Small intestine (tissue), 7 donors: ENCODE data around the gene SLC41A1. TPM values are rescaled to one million over a fixed set of nuclear protein-coding genes. Genes with fewer than 3 reads are reported as not detected.

ENCODE experiments used
- DNase-seq, 2 donors: peaks; one replicate each; pipeline versions ENCODE4 v3.0.0 to v3.0.0-alpha.2; 2013
- FAIRE-seq: peaks from 2 replicates; lab custom pipeline; 2012; peaks lifted over from hg19 to GRCh38; lab: Jason Lieb, UNC
- H3K27ac ChIP-seq, 3 donors: one replicate each; pipeline ENCODE4 v1.5.1; 2013; ENCODE audit warnings: low read length in 2 of 3, mild to moderate bottlenecking in 2 of 3, control low read depth in 1 of 3, inconsistent platforms in 1 of 3, low read depth in 1 of 3, moderate library complexity in 1 of 3
- H3K27me3 ChIP-seq, 3 donors: one replicate each; pipeline ENCODE4 v1.6.1; 2013; ENCODE audit warnings: low read length in 3 of 3, inconsistent platforms in 1 of 3; ENCODE audit not compliant: control insufficient read depth in 3 of 3, insufficient read depth in 3 of 3
- H3K36me3 ChIP-seq, 3 donors: one replicate each; pipeline ENCODE4 v1.6.1; 2013; ENCODE audit warnings: low read length in 3 of 3, inconsistent platforms in 1 of 3, low read depth in 1 of 3, mild to moderate bottlenecking in 1 of 3, moderate library complexity in 1 of 3; ENCODE audit not compliant: control insufficient read depth in 3 of 3, insufficient read depth in 2 of 3
- H3K4me1 ChIP-seq, 3 donors: one replicate each; pipeline ENCODE4 v1.6.1; 2013; ENCODE audit warnings: low read length in 2 of 3, inconsistent platforms in 1 of 3, low read depth in 1 of 3, mild to moderate bottlenecking in 1 of 3, moderate library complexity in 1 of 3; ENCODE audit not compliant: control insufficient read depth in 3 of 3, insufficient read depth in 2 of 3
- H3K4me3 ChIP-seq, 3 donors: one replicate each; pipeline ENCODE4 v1.5.1; 2013; ENCODE audit warnings: low read length in 3 of 3, control low read depth in 1 of 3, inconsistent platforms in 1 of 3, low read depth in 1 of 3, mild to moderate bottlenecking in 1 of 3, moderate library complexity in 1 of 3
- H3K9me3 ChIP-seq, 2 donors: one replicate each; pipeline ENCODE4 v1.6.1; 2013; ENCODE audit warnings: low read depth in 1 of 2, low read length in 1 of 2; ENCODE audit not compliant: control insufficient read depth in 2 of 2, insufficient read depth in 1 of 2
- WGBS, 3 donors: extraction: QIAGEN DNeasy Blood & Tissue Kit; methylation state at CpG; one replicate each; pipeline ENCODE4 v1.1.7; 2013; 5-methylcytosine and 5-hydroxymethylcytosine counted together
- polyA plus RNA-seq, 4 donors: library from polyadenylated mRNA; stranded (reverse) in 3 of 4; unstranded in 1 of 4; fragments of 200-250 nt in 3 of 4; fragments of 120-200 nt in 1 of 4; gene quantifications; one replicate each; pipeline versions ENCODE4 v1.2.1 to v1.2.3, GENCODE V29; 2013
- donor health status: healthy with polysubstance abuse.
- donor health status: control.
- donor health status: control.
- donor health status: Bipolar disorder and iron deficiency.
- donor health status: healthy.

SLC41A1 gene
- polyA plus RNA-seq, 4 donors = 0.89 to 9.4 (median 3.2) TPM

DNA sequence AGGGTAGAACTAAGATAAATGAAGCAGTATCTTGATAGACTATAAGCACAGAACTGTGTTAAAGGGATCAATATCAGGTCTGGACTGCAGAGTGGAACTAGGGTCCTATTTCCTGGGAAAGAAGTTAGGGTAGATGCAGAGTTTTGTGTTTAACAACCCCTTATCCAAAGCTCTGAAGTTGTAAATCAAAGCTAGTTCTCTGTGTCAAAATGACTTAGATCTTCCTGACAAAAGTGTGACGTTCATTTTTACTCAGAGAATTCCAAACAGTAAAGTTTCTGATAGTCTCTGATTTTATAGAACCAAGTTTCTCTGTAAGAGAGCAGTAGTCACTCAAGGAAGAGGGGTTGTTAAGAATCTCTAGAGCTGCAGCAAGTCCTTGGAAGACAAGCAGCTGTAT lies 71.3 kb downstream of the SLC41A1 start:
- DNase-seq (no peak), FAIRE-seq (no peak)
- H3K27ac ChIP-seq = no peak overlapping the region
- peaks cover 0 to 21% (median 0%) of the 10 kb centered on the region in 3 donors for H3K36me3 ChIP-seq
- H3K27me3 ChIP-seq = no peaks in the 10 kb centered on the region
- H3K9me3 ChIP-seq = no peaks in the 10 kb centered on the region
- H3K4me3 ChIP-seq = no peak overlapping the region
- 34 to 47% (median 43%) methylated on average over 1 of the region's 1 CpG for WGBS, 3 donors
- peaks cover 3 to 21% (median 7%) of the 10 kb centered on the region in 3 donors for H3K4me1 ChIP-seq

- DNase-seq (no peak), FAIRE-seq (no peak)
- no peaks in the 10 kb centered on the region for H3K27me3 ChIP-seq
- H3K36me3 ChIP-seq = peaks cover 0 to 29% (median 0%) of the 10 kb centered on the region in 3 donors
- H3K4me1 ChIP-seq = peaks cover 0 to 15% (median 4%) of the 10 kb centered on the region in 3 donors
- peaks cover 0 to 2% of the 10 kb centered on the region in 2 donors for H3K9me3 ChIP-seq
- no peak overlapping the region for H3K4me3 ChIP-seq
- no peak overlapping the region for H3K27ac ChIP-seq
- 66 to 75% (median 71%) methylated on average over 5 of the region's 5 CpGs for WGBS, 3 donors
These were observed 73.4 kb downstream of the SLC41A1 start for GRCh38 chr1:205739348-205740160.

Other genes with a start within 250 kb of the SLC41A1 start
- gene ELK4, start 181.2 kb downstream of the SLC41A1 start, polyA plus RNA-seq = 10 to 100 TPM in 1 of 4 donors, 1 to 10 TPM in 3; 2.7 to 14.7 (median 4.5) TPM
- 10 to 100 TPM in 1 of 4 donors, 1 to 10 TPM in 3; 1.1 to 10.6 (median 4.9) TPM for gene SLC45A3, start 132.7 kb downstream of the SLC41A1 start, polyA plus RNA-seq
- 100 to 1,000 TPM in 1 of 4 donors, 10 to 100 TPM in 2, 1 to 10 TPM in 1; 7.8 to 104 (median 32.1) TPM for gene NUCKS1, start 63.0 kb downstream of the SLC41A1 start, polyA plus RNA-seq
- 100 to 1,000 TPM in 1 of 4 donors, 10 to 100 TPM in 1, 1 to 10 TPM in 2; 7.4 to 152 (median 8.9) TPM for gene RAB29, start 37.7 kb downstream of the SLC41A1 start, polyA plus RNA-seq
- gene PM20D1, start 36.9 kb upstream of the SLC41A1 start, polyA plus RNA-seq = under 1 TPM in 2 of 4 donors, not detected in 2; 0.15 to 0.19 TPM
- under 1 TPM; 0.01 to 0.81 (median 0.13) TPM for gene SLC26A9, start 130.3 kb upstream of the SLC41A1 start, polyA plus RNA-seq
- 1 to 10 TPM in 2 of 4 donors, under 1 TPM in 2; 0.45 to 3.6 (median 0.89) TPM for gene RAB7B, start 190.2 kb upstream of the SLC41A1 start, polyA plus RNA-seq
- gene CTSE, start 210.7 kb upstream of the SLC41A1 start, polyA plus RNA-seq = 100 to 1,000 TPM in 2 of 4 donors, 10 to 100 TPM in 2; 13.0 to 216 (median 112) TPM
- gene RHEX, start 240.0 kb upstream of the SLC41A1 start, polyA plus RNA-seq = 1 to 10 TPM in 2 of 4 donors, under 1 TPM in 1, not detected in 1; 0.25 to 4.6 (median 3.8) TPM